ENCODE measurements around the gene ABHD2.

The ABHD2 gene

DNA sequence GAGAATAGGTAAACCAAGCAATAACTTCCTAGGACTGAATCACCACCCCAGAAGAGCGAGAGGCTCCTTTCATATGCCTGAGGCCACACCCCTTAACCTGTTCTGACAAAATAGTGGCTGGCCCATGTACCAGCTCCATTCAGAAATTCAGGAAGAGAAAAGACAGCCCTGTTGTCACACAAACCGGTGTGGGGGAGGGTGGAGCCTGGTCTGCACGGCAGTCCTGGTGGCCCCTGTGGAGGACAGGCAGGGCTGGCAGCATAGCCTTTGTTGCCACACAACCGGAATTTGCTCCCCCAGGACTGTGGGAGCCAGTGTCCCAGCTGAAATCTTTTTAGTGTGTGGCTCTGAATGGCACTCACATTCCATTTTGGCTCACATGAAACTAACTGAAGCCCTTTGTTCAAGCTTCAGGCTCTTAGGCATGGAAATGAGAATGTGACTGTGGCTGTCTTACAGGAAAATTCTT, 109.3 kb downstream of the ABHD2 start:
- peak; percentile 75 to 95 for DNase-seq

DNA sequence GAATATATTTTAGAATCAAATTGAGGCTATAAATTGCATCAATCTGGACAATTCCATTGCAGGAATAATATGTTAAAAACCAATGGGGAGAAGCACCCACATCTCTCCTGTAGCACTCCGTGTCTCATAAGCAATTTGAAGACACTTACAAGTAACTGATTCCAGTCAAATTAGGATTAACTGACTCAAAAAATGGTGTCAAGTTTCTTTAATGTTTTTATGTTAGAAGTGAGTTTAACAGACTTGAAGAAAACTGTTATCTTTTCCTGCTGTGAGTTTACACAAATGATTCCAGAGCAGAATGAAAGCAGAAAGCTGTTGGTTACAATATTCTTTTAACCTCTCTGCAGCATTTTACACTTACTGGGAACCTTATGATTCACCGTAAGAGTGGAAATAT, 109.9 kb downstream of the ABHD2 start:
- DNase-seq = no peak

DNA sequence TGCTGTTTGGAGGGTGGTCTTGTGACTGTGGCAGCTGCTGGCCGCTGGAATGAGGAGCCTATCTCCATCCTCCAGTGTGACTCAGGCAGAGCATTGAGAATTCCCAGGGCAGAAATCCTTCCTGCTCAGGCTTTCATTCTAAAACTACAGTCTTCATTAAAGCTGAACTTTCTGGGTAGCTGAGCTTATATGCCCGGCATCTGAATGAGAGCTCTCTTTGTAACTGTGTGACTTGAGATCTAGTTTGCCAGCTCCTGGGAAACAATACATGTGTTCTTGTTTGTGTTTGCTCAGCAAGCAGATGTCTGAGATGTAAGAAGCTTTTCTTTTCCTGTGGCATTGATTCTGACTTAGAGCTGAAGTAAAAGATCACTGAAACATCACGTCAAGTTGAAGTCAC, 110.7 kb downstream of the ABHD2 start:
- DNase-seq = peak; percentile 36 to 90

DNA sequence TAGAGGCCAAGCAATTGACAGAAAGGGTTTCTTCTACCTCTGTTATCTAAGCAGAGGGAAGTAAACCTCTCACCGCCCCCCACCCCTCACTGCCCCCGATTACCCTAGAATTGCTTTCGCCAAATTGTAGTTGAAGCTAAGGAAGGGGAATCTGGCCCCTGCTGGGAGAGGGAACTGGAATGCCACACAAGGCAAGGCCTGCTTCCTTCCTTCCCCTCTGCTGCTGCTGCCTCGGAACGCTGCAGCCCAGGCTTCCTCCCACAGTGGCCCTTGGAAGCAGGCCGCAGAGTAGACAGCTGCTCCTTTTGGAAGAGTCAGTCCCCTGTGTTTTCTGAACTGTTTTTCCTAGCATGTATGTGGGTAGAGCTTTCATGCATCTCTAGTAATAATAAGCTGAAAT, 111.5 kb downstream of the ABHD2 start:
- peak; percentile 24 to 66 for DNase-seq

DNA sequence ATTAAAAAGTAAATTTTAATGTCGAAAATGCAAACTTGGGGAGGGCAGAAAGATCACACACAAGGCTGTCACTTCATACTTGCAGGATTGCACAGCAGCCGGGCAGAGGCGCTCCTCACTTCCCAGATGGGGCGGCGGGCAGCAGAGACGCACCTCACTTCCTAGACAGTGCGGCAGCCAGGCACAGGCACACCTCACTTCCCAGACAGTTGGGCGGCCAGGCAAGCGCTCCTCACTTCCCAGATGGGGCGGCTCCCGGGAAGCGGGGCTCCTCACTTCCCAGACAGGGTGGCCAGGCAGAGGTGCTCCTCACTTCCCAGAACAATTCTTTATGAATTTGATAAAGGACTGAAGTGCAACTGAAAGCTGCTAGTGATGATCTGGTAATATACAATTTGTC, 111.9 kb downstream of the ABHD2 start:
- DNase-seq = no peak

DNA sequence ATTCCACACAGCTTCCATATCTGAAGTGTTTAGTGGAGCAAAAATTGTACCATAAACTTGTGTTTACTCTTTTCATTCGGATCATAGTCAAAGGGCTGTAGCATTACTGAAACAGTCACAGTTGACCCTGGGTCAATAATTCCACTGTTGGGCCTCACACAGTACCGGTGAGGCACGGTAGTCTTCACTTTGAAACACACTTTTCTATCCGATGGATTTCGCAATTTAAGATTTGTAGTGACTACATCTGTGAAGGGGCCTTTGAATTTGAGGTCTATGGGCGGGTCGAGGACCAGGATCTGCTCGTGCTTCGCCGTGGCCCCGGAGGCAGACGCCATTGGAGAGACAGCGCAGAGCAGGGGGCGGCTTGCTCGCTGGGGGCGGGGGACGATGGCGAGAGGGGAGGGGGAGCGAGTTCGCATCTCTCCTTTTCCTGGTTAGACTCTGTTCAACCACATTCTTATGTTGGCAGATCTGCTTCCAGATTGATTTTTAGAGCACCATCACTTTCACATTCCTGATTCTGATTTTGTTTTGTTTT, 113.3 kb downstream of the ABHD2 start:
- no peak for DNase-seq

DNA sequence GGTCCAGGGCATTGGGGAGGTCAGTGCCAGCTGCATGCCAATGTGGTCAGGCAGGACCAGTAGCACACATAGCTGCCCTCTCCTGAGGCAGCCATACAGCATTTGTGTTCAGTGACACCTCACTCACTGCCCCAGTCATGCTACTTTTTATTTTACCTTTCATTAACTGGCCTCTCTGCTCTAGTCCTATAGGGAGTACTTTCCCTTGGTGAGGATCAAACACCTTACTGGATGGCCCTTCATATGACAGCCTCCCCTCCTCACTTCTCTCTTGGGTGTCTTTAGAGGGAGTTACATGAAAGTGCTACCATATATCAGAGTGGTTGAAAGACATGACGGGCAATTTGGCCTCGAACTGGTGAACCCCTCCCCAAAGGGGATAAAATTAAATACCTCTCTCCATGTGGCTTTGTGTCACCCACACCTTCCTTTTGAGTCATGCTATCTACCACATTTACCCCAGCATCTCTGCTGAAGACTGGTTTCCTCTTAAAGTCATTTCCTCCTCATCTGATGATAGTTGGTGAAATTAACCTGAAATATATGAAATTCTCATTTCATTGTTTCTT, 115.5 kb downstream of the ABHD2 start:
- no peak for DNase-seq

DNA sequence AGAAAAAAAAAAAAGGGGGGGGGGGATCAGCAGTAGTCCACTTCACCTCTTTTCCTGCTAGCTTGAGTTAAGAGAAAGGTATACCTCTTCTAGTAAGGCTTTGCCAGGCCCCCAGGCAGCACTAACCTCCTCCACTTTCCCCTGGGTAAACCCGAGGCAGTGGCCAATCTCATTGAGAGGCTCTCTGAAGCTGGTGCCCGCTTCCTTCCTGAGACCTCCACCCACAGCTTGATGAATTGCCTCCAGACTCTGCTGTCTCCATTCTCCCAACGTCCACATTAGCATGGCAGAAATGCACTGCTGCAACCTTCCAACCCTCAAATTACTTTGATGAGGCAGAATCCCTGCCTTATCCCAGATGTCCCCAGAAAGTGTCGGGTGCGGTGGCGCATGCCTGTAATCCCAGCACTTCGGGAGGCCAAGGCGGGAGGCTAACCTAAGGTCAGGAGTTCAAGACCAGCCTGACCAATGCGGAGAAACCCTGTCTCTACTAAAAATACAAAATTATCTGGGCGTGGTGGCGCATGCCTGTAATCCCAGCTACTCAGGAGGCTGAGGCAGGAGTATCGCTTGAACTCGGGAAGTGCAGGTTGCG, 117.8 kb downstream of the ABHD2 start:
- DNase-seq = no peak

DNA sequence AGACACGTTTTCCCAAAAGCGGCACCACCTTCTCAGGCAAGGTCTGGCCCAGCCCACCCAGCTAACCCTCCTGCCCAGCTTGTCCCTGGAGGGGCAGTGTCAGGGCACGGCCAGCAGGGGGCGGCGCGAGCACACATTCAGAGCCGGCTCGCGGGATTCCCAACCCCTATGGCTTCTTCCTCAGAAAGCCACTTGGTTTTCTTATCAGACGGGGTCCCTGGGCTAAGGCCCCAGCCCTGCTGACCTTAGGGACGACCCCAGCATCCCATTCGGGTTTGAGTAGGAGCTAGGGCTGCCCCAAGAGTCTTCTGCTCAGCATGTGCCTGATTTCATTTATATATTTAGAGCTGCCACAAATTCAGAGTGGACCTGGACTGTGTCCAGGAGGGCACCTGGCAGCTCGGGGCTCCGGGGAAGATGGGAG, 118.7 kb downstream of the ABHD2 start:
- peak; percentile 50 to 57 for DNase-seq

DNA sequence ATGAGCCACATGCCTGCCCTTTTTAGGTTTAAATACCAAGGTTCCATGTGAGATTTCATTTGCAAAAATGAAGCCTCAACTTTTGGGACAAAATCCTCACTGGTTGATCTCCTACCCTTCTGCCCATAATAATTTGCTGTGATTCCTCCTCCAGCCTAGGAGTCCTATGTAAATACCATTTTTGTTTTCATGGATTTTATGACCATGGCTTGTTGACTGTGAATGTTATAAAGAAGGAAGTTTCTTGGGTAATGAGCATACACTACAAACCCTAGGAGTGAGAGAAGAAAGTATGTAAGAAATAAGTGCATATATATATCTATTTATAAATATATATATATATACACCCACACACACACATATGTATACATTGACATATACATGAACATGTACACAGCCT, 120.0 kb downstream of the ABHD2 start:
- no peak for DNase-seq

DNA sequence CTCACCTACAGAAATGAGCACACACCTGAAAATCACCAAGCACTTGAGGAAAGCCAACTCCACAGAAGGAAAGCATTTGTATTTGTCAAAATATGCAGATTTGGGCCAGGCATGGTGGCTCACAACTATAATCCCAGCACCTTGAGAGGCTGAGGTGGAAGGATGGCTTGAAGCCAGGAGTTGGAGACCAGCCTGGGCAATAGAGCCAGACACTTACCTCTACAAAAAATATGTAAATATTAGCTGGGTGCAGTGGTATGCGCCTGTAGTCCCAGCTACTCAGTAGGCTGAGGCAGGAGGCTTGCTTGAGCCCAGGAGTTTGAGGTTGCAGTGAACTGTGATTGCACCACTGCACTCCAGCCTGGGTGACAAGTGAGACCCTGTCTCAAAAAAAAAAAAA, 120.8 kb downstream of the ABHD2 start:
- no peak for DNase-seq

DNA sequence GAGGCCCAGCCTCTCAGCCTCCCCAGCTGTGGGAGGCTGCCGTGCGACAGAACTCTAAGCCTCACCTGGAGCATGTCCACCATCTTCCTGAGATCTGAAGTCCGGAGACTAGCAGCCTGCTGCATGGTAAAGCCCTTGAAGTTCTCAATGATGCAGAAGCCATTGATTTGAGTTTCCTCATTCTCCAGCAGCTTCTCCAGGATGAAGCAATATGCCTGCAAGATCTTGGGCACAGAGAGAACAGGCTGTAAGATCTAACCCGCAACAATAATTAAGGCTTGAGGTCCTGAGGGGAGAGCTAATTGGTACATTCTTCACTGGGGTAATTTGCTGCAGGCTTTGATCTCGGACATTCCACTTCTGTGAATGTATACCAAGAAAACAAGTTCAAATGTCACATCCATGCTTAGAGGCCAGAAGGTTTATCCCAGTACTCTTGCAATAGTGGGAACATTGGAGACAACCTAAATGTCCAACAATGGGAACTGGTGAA, 123.5 kb downstream of the ABHD2 start:
- DNase-seq = no peak

DNA sequence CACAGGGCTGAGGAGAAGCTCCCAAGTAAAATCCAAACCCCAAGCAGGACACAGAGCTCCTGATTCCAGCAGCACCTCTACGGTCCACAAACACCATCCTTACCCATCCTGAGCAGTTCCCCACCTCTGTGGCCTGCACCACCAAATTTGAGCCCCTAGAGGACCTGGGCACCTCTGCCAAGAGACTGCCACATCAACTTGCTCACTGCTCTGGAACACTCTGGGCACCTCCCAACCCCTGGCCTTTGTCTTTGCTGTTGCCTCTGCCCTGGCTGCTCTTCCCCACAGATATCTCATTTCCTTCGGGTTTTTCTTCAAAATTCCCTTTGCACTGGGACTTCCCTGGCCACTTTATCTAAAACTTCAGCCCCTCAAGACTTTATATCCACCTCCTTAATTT, 127.4 kb downstream of the ABHD2 start:
- no peak for DNase-seq

DNA sequence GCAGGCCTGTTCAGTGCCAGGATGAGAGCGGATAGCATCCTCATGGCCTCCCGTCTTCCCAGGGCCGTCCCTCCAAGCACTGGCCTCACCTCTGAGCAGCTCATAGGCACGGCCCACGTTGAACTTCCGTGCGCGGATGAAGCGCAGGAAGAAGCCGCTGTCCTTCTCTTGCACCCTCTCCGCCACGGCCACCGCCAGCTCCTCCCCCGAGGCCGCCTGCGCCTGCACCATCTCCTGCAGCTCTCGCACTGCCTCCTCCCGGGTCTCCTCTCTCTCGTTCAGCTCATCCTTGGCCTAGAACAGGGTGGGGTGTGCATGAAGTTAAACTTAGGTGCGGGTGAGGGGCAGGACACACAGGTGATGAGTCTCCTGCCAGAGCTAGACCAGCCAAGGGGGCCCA, 128.8 kb downstream of the ABHD2 start:
- DNase-seq = no peak

DNA sequence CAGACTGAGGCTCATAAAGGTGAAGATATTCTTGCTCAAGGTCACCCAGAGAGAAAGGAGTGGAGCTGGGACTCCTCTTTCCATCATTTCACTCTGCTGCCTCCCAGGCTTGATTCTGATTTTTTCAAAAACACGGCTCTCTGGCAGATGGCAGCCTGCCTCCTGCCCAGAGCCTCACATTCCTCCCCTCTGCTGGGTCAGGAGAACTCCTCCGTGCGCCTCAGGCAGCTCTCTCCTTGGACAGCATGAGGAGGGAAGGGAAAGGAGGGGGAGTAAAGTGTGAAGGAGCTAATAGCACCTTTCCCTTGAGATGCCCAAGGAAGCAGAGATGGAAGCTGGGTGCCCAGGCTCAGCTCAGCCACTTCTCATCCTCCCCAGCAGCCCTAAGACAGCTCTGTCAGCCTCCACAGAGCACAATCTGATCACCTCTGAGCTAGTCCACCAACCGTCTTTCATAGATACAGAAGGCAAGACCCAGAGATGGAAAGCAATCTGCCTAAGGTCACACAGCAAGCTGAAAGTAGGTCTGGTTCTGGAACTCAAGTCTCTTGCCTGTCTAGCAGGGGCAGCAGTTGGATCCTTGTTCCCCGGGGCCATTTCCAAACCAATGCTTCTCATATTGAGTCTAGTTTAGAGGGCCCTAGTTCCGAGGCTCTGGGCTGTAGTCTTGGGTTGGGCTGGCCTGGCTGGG, 129.6 kb downstream of the ABHD2 start:
- no peak for DNase-seq

DNA sequence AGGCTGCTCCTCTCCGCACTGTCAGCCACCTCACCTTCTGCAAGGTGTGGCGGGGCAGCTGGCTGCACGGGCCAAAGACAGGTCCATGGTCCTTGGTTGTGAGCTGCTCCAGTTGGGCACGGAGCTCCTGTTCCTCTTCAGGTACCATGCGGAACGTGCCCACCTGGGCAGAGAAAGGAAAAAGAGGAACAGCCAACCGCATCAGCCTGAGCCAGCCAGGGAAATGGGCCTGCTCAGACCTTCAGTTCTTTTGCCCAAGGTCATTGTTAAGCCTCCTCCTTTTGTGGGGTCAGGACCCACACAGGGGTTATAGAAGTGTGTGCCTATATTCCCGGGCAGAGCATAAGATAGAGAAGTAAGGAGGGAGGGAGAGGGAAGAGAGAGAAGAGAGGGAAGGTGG, 130.3 kb downstream of the ABHD2 start:
- no peak for DNase-seq

DNA sequence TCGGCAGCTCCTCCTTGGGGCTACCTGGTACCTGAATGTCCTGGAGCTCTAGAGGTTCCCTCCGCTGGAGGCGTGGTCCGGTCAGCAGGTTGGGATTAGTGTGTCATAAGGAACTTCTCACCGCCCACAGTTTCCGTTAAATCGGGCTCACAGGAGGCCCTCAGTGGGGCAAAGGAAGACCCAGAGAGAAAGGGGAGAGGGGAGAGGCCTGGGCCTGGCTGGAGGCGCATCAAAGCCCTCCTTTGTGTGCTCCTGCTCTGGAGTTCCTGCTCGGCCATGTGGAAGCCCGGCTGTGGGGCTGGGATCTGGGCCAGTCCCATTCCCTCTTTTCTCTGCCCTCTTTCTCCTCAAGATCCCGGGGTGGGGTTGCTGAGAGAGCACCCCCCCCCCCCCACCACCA, 133.3 kb downstream of the ABHD2 start, which contains the start of gene RLBP1:
RLBP1 (minus strand) TSS at position 37 of the 400 bp plus-strand sequence. CDS start 2,604 bp downstream, outside the sequence.
- peak in 1 of 2 donors; percentile 38 for DNase-seq

DNA sequence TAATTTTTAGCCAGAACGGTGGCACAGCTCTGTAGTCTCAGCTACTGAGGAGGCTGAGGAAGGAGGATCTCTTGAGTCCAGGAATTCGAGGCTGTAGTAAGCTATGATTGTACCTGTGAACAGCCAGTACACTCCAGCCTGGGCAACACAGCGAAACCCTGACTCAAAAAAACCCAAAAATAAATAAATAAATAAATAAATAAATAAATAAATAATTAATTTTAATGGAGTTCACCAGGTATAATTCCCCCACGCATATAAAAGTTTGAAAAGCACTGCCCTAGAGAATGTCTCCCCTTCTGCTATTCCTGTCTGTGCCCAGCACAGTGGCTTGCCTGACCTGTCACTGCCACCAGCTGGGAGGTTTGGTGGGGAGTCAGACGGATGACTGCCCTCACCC, 137.3 kb downstream of the ABHD2 start:
- DNase-seq = no peak

DNA sequence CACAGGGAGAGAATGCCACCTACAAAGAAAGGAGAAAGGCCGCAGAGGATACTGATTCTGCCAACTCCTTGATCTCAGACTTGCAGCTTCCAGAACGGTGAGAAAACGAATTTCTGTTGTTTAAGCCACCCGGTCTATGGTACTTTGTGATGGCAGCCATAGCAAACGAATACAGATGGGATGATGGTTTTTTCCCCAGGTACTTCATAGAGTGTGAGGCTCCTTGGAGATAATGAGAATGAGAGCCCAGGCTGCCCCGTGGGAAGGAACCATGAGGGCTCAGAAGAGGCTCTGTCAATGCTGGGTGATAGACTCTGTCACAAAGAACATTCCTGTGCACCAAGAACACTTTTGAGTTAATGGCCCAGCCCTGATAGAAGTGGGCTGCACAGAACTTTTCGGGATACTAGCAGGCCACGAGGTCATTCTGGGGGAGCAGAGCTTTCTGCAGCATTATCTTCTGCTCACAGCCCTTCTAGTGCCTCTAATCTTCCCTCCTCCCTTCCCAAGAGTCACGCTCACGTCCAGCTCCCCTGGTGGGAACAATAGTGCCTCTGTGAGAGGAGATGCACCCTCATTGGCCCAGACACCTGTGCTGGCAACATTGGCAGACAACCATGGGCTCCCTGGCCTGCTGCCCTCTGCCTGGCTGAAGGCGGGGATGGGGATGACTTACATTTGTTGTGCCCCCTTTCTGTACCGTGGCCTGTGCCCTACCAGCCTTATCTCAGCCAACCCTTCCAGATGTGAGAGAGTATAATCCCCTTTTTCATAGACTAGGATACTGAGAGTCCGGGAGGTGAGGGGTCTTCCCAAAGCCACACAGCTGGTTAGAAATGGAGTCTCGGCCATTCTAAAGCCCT, 138.3 kb downstream of the ABHD2 start:
- DNase-seq = no peak

DNA sequence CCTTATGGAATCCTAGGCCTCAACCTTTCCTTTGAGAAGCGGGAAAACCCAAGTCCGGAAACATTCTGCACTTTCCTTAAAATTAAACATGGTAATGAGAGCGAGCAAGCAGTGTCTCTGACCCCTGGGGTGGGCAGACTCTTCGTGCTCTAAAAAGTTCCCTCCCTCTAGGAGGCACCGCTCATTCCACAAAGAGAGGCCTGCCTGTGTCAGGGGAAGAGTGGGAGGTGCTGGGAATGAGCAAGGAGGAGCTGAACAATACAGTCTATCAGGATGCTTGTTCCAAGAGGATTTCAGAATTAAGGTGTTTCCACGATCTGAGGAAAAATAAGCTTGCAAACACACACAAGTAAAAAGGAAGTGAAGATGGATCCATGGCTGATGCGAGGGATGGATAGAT, 139.2 kb downstream of the ABHD2 start:
- DNase-seq = no peak

DNA sequence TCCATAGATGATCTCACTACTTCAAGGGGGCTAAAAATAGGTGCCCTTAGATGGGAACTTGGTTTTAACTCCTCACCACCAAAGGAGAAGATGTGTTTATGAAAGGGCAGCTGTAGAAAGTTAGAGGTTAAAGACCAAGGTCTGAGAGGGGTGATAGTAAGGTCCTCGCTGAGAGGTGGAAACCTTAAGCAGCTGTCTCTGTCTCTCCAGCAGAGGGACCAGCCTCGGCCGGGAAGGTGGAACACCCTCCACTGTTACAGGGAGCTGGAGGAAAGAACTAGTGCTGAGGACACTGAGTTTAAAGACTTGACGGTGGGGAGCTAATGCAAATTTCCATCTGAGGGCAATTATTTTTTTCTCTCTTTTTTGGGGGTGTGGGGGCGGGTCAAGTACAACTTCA, 142.0 kb downstream of the ABHD2 start:
- no peak for DNase-seq

DNA sequence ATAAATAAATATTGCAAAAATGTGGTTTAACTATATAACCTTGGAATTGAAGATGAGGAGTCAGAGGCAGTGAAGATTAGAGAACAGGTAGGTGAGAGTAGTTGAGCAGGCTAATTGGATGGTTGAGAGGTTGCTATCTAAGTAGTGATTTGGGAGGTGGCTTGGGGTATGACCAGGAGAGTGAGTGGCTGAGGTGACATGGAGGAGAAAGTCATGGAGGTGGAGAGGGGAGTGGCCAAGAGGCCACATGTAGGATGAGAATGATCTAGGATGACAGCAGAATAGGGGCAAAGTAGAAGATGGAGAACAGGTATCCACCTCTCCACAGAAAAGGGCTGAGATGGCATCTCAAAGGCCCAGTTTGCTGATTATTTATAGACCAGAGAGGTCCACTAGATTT, 143.6 kb downstream of the ABHD2 start:
- no peak for DNase-seq
